Nucleus accumbens (tissue), 56 donors: ENCODE results near the gene EVA1C.
"Not testable (repeated sequence)": the region's sequence is repeated elsewhere in the genome, so short reads cannot be mapped to it uniquely, and the experiment has no call there.

Source experiments
- DNase-seq, 56 donors: peaks; one replicate each; lab custom pipeline; 2025; lab: John Stamatoyannopoulos, UW

EVA1C gene

GRCh38 chr21:32389337-32390015 is 23.0 kb upstream of the EVA1C start:
- DNase-seq, result no peak

DNA sequence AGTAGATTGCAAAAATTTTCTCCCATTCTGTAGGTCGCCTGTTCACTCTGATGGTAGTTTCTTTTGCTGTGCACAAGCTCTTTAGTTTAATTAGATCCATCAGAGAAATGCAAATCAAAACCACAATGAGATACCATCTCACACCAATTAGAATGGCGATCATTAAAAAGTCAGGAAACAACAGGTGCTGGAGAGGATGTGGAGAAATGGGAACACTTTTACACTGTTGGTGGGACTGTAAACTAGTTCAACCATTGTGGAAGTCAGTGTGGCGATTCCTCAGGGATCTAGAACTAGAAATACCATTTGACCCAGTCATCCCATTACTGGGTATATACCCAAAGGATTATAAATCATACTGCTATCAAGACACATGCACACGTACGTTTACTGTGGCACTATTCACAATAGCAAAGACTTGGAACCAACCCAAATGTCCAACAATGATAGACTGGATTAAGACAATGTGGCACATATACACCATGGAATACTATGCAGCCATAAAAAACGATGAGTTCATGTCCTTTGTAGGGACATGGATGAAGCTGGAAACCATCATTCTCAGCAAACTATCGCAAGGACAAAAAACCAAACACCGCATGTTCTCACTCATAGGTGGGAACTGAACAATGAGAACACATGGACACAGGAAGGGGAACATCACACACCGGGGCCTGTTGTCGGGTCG is 21.8 kb upstream of the EVA1C start:
- DNase-seq, result not testable (repeated sequence)

- DNase-seq, result no peak
Observed at GRCh38 chr21:32391755-32392154, 20.8 kb upstream of the EVA1C start.

- peak in 1 of 56 donors; percentile 33 for DNase-seq
Observed at GRCh38 chr21:32392299-32392879, 20.1 kb upstream of the EVA1C start.

GRCh38 chr21:32392880-32393676 is 19.4 kb upstream of the EVA1C start, which contains the start of gene URB1:
TSS of gene URB1 (minus strand) at chr21:32393012. CDS start at chr21:32392910, 102 bp downstream.
- peak; percentile 44 to 98 (median 90) for DNase-seq

DNA sequence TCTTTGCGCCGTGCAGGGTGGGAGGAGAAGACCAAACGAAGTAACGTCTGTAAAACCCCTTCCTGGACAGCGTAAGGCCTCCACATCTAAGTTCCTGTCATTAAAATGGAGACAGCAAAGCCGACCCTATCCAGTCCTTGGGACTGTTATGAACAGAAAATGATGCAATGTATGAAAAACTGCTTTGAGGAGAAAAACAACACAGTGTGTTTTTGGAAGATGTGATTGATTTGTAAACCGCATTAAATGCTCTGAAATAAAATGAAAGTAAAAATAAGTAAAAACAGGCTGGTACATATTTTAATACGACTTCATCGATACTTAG is 18.9 kb upstream of the EVA1C start:
- no peak for DNase-seq

GRCh38 chr21:32403201-32403777 is 9.2 kb upstream of the EVA1C start:
- peak in 36 of 56 donors; percentile 8 to 72 (median 32) for DNase-seq

- no peak for DNase-seq
Observed at GRCh38 chr21:32406405-32406804, 6.1 kb upstream of the EVA1C start.

DNA sequence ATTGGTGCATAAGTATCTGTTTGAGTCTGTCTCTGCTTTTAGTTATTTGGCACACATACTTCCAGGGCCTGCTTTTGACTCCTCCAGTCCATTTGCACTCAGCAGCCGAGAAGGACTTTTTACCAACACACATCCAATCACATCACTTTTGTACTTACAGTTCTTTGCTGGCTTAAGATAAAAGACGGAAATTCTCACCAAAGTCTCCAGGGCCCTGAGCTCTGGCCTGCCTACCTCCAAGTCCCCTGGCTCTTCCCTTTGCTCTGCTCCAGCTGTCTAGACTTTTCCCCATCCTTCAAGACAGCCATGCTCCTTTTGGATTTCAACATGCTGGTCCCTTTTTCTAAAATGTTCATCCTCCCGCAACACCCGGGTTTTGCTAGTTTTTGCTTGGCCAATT is 2.2 kb upstream of the EVA1C start:
- DNase-seq, result no peak

GRCh38 chr21:32410916-32411315 is 1.6 kb upstream of the EVA1C start:
- DNase-seq, result peak in 24 of 56 donors; percentile 6 to 51 (median 18)

- DNase-seq, result peak in 54 of 56 donors; percentile 23 to 90 (median 70)
Observed at GRCh38 chr21:32411350-32412161, 950 bp upstream of the EVA1C start.

DNA sequence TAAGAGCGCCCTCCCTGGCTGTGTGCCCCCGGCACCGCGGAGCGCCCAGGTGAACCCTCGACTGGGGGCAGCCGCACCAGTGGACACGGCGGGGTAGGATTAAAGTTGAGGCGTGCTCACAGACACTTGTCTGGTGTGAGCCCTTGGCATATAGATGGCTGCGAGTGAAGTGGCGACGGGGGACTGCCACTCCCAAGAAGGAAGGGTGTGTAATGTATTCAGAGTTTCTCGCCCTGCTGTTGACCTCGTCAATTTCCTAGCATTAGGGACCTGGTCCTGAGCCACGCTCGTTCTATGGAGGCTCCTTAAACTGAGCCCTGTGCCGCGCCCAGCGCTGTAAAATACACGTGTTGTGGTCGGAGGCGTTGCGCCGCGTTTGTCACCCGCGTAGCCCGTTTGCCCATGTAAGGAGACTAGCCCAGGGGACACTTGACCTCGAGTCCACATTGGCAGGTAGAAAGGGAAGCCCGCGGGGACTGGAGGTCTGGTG is 554 bp downstream of the EVA1C start:
- peak in 21 of 56 donors; percentile 28 to 58 (median 40) for DNase-seq

DNA sequence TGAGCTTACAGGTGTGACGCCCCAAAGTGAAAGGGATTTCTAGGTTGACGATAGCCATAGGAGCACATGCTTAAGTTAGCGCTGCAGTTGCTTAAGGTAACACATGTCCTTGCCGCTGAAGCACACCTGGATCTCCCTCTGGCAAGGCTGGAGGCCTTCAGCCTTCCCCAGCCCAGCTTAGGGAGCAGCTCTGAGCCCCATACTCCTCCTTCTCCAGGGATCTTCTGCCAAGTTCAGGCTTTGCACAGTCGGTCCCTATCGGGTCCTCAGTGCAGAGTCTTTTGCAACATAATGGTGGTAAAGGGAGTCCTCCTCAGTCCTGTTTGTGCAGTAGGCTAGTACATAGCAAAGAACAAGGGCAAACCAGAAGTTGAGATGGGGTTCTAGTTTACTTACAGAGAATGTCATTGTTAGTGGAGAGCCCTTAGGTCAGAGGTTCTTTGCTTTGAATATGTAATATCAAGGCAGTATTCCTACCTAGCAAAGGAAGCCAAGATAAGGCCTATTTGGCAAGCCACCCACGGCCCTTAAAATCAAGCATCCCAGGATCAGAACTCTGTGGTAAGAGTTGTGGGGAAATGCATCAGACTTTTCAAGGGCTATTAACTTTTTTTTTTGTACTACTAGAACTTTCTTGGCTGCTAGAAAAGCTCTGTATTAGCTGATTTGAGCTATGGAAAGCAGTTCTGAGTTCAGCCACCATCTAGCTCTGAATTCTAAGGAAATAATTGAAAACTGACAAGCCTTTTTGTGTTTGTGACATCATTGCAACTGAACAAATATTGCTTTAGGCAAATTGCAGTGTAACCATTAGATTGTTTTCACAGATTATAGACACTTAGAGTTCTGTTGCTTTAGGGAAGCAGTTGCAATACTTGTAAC is 1.4 kb downstream of the EVA1C start:
- DNase-seq, result peak in 13 of 56 donors; percentile 6 to 64 (median 20)

- DNase-seq, result peak in 29 of 56 donors; percentile 4 to 62 (median 17)
Observed at GRCh38 chr21:32414579-32415358, 2.3 kb downstream of the EVA1C start.

- DNase-seq, result peak in 1 of 56 donors; percentile 3
Observed at GRCh38 chr21:32415451-32416398, 3.2 kb downstream of the EVA1C start.

DNA sequence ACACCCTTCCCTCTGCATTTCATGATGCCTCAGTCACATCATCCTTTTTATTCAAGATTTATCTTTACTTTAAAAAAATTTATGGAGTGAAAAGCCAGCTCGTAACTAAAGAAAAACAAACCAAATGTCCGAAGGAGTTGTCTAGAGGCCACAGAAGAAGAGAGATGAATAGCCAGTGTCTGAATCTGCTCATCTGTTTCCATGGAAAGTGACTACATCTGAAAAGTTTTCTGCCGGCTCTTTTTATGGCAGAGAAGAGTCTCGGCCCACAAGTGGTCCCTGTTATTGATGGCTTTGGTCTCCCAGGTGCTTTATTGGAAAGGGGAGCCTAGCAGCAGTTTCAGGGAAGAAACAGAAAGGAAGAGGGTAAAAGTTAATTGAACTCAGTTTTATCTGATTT is 5.6 kb downstream of the EVA1C start:
- DNase-seq, result no peak
